ENCODE data around the gene TAS2R8.

- TF ChIP-seq POLR2A (IDR thresholded peaks at IDR 0.05; ENCODE audit: low read length) (no peak), GATA1 (IDR thresholded peaks at IDR 0.05; ENCODE audit: low read depth, low read length) (no peak)
These were observed 17.9 kb upstream of the TAS2R8 start for GRCh38 chr12:10824957-10825356.
